GM21447 (cell line): Measurements from ENCODE around the gene CORO7.
"Not testable (repeated sequence)": the region's sequence is repeated elsewhere in the genome, so short reads cannot be mapped to it uniquely, and the experiment has no call there.

ENCODE experiments used
- ATAC-seq: cut with Tn5 transposase; IDR thresholded peaks from one replicate; pipeline ENCODE4 v1.9.1; 2021; ENCODE audit not compliant: unreplicated experiment

The CORO7 gene

GRCh38 chr16:4403133-4403949 lies 13.1 kb downstream of the CORO7 start:
- ATAC-seq, result no peak

GRCh38 chr16:4402439-4403132 lies 13.8 kb downstream of the CORO7 start:
- ATAC-seq, result no peak

GRCh38 chr16:4401510-4401909 lies 14.9 kb downstream of the CORO7 start:
- ATAC-seq, result no peak

- no peak for ATAC-seq
These were observed 15.3 kb downstream of the CORO7 start for GRCh38 chr16:4401094-4401501.

- ATAC-seq, result no peak
These were observed 17.2 kb downstream of the CORO7 start for GRCh38 chr16:4399001-4399730.

- ATAC-seq, result no peak
These were observed 21.2 kb downstream of the CORO7 start for GRCh38 chr16:4395055-4395726.

GRCh38 chr16:4393850-4394249 lies 22.5 kb downstream of the CORO7 start:
- not testable (repeated sequence) for ATAC-seq

- no peak for ATAC-seq
These were observed 23.2 kb downstream of the CORO7 start for GRCh38 chr16:4393240-4393600.

GRCh38 chr16:4392382-4393239 lies 23.8 kb downstream of the CORO7 start:
- no peak for ATAC-seq

- no peak for ATAC-seq
These were observed 24.6 kb downstream of the CORO7 start for GRCh38 chr16:4391631-4392381.

- ATAC-seq, result no peak
These were observed 25.8 kb downstream of the CORO7 start for GRCh38 chr16:4390266-4391260.

- no peak for ATAC-seq
These were observed 27.1 kb downstream of the CORO7 start for GRCh38 chr16:4389051-4389955.

GRCh38 chr16:4388271-4389021 lies 27.9 kb downstream of the CORO7 start:
- ATAC-seq, result no peak

- no peak for ATAC-seq
These were observed 28.6 kb downstream of the CORO7 start for GRCh38 chr16:4387781-4388180.

- no peak for ATAC-seq
These were observed 29.3 kb downstream of the CORO7 start for GRCh38 chr16:4386951-4387565.

GRCh38 chr16:4386451-4386805 lies 30.0 kb downstream of the CORO7 start:
- no peak for ATAC-seq
